ENCODE measurements around the gene GPC5.

Gene GPC5

GRCh38 chr13:91630946-91631345 is 232.5 kb downstream of the GPC5 start:
- H3K4me2 ChIP-seq (ENCODE audit: low read length), result no peak overlapping the region
- no peaks in the 10 kb centered on the region for H3K27me3 ChIP-seq (ENCODE audit: insufficient read depth, low read length)
- H3K9ac ChIP-seq (ENCODE audit: low read length), result no peak overlapping the region
- no peaks in the 10 kb centered on the region for H3K9me2 ChIP-seq (ENCODE audit: low read depth, low read length)
- H3K4me1 ChIP-seq (ENCODE audit: insufficient read depth, low read length, severe bottlenecking), result no peaks in the 10 kb centered on the region
- no peaks in the 10 kb centered on the region for H3K9me3 ChIP-seq (ENCODE audit: low read length)
- no peaks in the 10 kb centered on the region for H3K36me3 ChIP-seq (ENCODE audit: insufficient read depth, low read length)
- H3K4me3 ChIP-seq (ENCODE audit: low read depth, low read length, poor library complexity, severe bottlenecking), result no peak overlapping the region
- H3K79me2 ChIP-seq (ENCODE audit: insufficient read depth, low read length), result no peaks in the 10 kb centered on the region
- no peaks in the 10 kb centered on the region for H3F3A ChIP-seq (ENCODE audit: insufficient read depth, low read length)
- H4K20me1 ChIP-seq (ENCODE audit: insufficient read depth, low read length), result no peaks in the 10 kb centered on the region
- no peak overlapping the region for H2AFZ ChIP-seq (ENCODE audit: low read length)
- H3K27ac ChIP-seq (ENCODE audit: low read depth, low read length, poor library complexity, severe bottlenecking), result no peak overlapping the region
- TF ChIP-seq EZH2 (IDR thresholded peaks at IDR 0.05; ENCODE audit: borderline replicate concordance, low read length), result no peak
- TF ChIP-seq, protein P1, sequence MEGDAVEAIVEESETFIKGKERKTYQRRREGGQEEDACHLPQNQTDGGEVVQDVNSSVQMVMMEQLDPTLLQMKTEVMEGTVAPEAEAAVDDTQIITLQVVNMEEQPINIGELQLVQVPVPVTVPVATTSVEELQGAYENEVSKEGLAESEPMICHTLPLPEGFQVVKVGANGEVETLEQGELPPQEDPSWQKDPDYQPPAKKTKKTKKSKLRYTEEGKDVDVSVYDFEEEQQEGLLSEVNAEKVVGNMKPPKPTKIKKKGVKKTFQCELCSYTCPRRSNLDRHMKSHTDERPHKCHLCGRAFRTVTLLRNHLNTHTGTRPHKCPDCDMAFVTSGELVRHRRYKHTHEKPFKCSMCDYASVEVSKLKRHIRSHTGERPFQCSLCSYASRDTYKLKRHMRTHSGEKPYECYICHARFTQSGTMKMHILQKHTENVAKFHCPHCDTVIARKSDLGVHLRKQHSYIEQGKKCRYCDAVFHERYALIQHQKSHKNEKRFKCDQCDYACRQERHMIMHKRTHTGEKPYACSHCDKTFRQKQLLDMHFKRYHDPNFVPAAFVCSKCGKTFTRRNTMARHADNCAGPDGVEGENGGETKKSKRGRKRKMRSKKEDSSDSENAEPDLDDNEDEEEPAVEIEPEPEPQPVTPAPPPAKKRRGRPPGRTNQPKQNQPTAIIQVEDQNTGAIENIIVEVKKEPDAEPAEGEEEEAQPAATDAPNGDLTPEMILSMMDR (IDR thresholded peaks at IDR 0.05; ENCODE audit: low read length), result no peak

DNA sequence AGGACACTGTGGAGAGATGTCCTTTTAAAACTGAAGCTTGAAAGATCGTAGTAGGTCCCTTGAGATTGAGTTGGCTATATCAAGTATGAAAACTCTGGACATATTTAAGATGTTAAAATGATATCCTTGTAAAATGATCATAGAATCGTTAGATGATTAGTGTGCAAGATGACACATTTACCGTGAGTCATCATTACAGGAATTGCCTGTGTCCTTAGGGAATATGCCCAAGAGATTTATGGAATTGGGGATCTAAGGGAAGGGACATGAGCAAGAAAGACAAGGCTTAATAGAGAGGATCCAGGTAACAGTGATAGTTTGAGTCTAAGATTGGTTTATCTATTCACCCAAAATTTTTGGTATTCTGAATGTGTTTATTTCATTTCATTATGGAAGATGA is 233.7 kb downstream of the GPC5 start:
- H3K9me3 ChIP-seq (ENCODE audit: low read length), result no peaks in the 10 kb centered on the region
- no peaks in the 10 kb centered on the region for H3K79me2 ChIP-seq (ENCODE audit: insufficient read depth, low read length)
- H3K9ac ChIP-seq (ENCODE audit: low read length), result no peak overlapping the region
- no peak overlapping the region for H3K27ac ChIP-seq (ENCODE audit: low read depth, low read length, poor library complexity, severe bottlenecking)
- H3K4me2 ChIP-seq (ENCODE audit: low read length), result no peak overlapping the region
- H3F3A ChIP-seq (ENCODE audit: insufficient read depth, low read length), result no peaks in the 10 kb centered on the region
- no peak overlapping the region for H3K4me3 ChIP-seq (ENCODE audit: low read depth, low read length, poor library complexity, severe bottlenecking)
- H3K27me3 ChIP-seq (ENCODE audit: insufficient read depth, low read length), result no peaks in the 10 kb centered on the region
- H3K4me1 ChIP-seq (ENCODE audit: insufficient read depth, low read length, severe bottlenecking), result no peaks in the 10 kb centered on the region
- TF ChIP-seq, protein P1 (IDR thresholded peaks at IDR 0.05; ENCODE audit: low read length), result no peak
- TF ChIP-seq EZH2 (IDR thresholded peaks at IDR 0.05; ENCODE audit: borderline replicate concordance, low read length), result no peak
- no peaks in the 10 kb centered on the region for H3K36me3 ChIP-seq (ENCODE audit: insufficient read depth, low read length)
- no peaks in the 10 kb centered on the region for H4K20me1 ChIP-seq (ENCODE audit: insufficient read depth, low read length)
- H2AFZ ChIP-seq (ENCODE audit: low read length), result no peak overlapping the region
- H3K9me2 ChIP-seq (ENCODE audit: low read depth, low read length), result no peaks in the 10 kb centered on the region

DNA sequence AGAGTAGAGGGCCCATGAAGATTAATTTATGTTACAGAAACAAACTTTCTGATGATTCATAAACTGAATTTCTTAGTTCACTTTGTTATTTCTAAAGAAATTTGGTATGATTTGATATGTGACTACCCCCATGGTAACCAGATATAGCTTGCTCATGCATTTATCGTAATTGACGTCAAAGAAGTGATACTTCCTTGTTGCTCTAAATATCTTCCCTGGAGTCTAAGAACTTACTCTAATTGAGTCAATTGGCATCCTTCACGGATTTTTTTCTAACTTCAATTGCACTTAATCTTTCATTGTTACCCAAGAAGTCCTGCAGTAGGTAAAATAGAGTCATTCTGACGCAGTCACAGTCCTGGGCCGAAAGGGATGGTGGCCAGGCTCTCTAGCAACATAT is 240.9 kb downstream of the GPC5 start:
- Histone ChIP-seq H3K4me1 (ENCODE audit: insufficient read depth, low read length, severe bottlenecking) (no peaks in the 10 kb centered on the region), H3K36me3 (ENCODE audit: insufficient read depth, low read length) (no peaks in the 10 kb centered on the region), H3K27me3 (ENCODE audit: insufficient read depth, low read length) (no peaks in the 10 kb centered on the region), H3K9me3 (ENCODE audit: low read length) (no peaks in the 10 kb centered on the region), H3K27ac (ENCODE audit: low read depth, low read length, poor library complexity, severe bottlenecking) (no peak overlapping the region), H3K79me2 (ENCODE audit: insufficient read depth, low read length) (no peaks in the 10 kb centered on the region), H3F3A (ENCODE audit: insufficient read depth, low read length) (no peaks in the 10 kb centered on the region), H3K4me3 (ENCODE audit: low read depth, low read length, poor library complexity, severe bottlenecking) (no peak overlapping the region), H4K20me1 (ENCODE audit: insufficient read depth, low read length) (no peaks in the 10 kb centered on the region), H2AFZ (ENCODE audit: low read length) (no peak overlapping the region), H3K9me2 (ENCODE audit: low read depth, low read length) (no peaks in the 10 kb centered on the region), H3K9ac (ENCODE audit: low read length) (no peak overlapping the region), H3K4me2 (ENCODE audit: low read length) (no peak overlapping the region)
- TF ChIP-seq EZH2 (IDR thresholded peaks at IDR 0.05; ENCODE audit: borderline replicate concordance, low read length), result no peak
- TF ChIP-seq, protein P1 (IDR thresholded peaks at IDR 0.05; ENCODE audit: low read length), result no peak

Data from OCI-LY1 (cell line).